Uterus (tissue), 2 donors: ENCODE results near the gene MEX3C.

Source experiments
- CTCF ChIP-seq, 4 experiments: fragments of 200-600 bp in 2 of 4; fragments of 450-650 bp in 2 of 4; sonication (generic) in 2 of 4; IDR thresholded peaks; one replicate each; pipeline ENCODE4 v1.5.1; 2016 to 2019; ENCODE audit warnings: antibody characterized with exemption in 4 of 4, mild to moderate bottlenecking in 2 of 4, moderate library complexity in 1 of 4
- POLR2A ChIP-seq, 2 donors: fragments of 450-650 bp; IDR thresholded peaks; one replicate each; pipeline ENCODE4 v1.6.1; 2016; ENCODE audit warnings: antibody characterized with exemption in 2 of 2, mild to moderate bottlenecking in 1 of 2, moderate library complexity in 1 of 2

GRCh38 chr18:51241226-51241625 is 43.7 kb upstream of the MEX3C start:
- TF ChIP-seq CTCF (IDR thresholded peaks at IDR 0.05) = no peak
- no peak for TF ChIP-seq POLR2A (IDR thresholded peaks at IDR 0.05)
